Caki2 (cell line): ENCODE measurements around the gene SART3. TPM values are rescaled to one million over a fixed set of nuclear protein-coding genes. Genes with fewer than 3 reads are reported as not detected.
"Not testable (repeated sequence)": the region's sequence is repeated elsewhere in the genome, so short reads cannot be mapped to it uniquely, and the experiment has no call there.

Experiments
- DNase-seq: peaks from one replicate; pipeline ENCODE4 v3.0.0-alpha.2; 2015; ENCODE audit warnings: low read depth
- in situ Hi-C: cut with HindIII; loops from 2 replicates; pipeline ENCODE4 v1.10.0; 2016; ENCODE audit warnings: low sequenced_read_pairs, low pct_unique_long_range_greater_than_20kb, mixed read lengths
- total RNA-seq: library from RNA; depleted of rRNA; stranded (reverse); fragments of >200 nt; shearing (Covaris generic); gene quantifications from 2 replicates; pipeline ENCODE4 v1.2.3, GENCODE V29; 2014; ENCODE audit warnings: low replicate concordance

The SART3 gene
- total RNA-seq, 1 experiment from 2014 or later = 26.7 TPM

DNA sequence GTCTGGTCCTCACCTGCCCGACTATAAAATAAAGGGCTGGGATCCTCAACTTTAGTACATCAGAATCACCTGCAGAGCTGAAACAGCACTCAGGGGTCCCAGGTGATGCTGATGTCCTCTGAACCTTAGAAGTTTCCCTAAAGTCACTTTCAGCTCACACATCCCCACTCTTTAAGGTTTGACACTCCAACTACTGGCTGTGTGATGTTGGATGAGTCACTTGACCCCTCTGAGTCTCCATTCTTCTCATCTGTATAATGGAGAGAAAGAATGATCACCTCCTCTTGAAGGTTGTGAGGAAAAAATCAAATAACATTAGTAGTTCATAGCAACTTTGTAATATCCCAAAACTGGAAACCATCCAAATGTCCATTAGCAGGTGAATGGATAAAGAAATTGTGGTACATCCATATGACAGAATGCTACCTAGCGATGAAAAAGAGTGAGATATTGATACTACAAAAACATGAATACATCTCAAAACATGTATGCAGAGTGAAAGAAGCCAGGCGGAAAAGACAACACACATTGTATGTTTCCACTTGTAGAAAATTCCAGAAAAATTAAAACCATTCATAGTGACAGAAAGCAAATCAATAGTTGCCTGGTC lies 23.6 kb upstream of the SART3 start:
- in situ Hi-C loops = no loop called here
- DNase-seq = no peak

GRCh38 chr12:108583991-108584390 lies 23.0 kb upstream of the SART3 start:
- in situ Hi-C loops = no loop called here

DNA sequence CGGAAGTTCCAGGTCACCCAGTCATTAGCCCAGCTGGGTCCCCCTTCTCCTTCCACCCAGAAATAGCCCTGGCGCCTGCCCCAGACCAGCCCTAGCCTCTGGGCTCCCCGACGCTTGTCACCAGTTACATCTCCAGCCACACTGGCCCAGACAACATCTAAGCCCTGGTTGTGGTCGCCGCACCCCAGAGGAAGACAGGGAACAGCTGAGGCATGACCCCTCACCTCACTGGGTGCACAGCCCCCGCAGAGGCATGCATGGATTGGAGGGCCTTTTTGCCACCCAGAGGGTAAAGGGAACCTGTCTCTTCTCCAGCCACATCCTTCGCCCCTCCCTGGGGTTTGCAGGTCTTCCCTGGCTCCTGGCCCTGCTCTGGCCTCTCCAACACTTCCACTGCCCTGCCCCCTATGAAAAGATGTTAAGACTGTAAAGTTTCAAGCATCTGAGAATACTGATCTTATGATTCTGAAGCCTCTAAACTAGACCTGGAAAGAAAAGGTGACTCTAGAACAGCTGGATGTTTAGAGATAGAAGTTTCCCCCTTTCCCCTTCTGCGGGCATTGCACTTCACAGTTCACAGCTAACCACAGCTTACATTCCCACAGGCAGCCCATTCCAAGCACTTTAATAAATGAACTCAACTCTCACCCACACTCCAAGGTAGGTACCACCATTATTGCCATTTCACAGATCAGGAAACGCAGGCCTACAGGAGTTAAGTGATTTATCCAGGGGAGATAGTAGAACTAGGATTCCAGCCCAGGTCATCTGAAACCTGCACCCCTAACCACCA lies 22.2 kb upstream of the SART3 start:
- no peak for DNase-seq
- in situ Hi-C loops = no loop called here

More at GRCh38 chr12:108583991-108584390, 23.0 kb upstream of the SART3 start:
- no peak for DNase-seq

DNA sequence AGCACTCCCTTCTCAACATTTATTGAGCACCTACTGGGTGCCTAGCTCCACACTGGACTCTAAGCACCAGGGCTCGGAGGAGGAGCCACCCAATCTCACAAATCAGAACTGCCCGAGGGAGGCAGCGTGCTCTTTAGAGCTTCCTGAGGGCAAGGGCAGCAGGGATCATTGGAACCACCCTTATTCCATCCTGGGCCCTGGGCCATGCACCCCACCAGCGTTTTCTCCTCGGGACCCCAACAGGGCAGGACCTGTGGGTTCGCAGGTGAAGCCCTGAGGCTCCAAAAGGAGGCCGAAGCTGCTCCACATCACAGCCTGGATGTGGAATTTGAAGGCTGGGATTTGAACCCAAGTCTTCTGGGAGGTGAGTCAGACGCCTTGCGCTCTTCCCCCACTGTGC lies 21.5 kb upstream of the SART3 start:
- in situ Hi-C loops = no loop called here
- no peak for DNase-seq

DNA sequence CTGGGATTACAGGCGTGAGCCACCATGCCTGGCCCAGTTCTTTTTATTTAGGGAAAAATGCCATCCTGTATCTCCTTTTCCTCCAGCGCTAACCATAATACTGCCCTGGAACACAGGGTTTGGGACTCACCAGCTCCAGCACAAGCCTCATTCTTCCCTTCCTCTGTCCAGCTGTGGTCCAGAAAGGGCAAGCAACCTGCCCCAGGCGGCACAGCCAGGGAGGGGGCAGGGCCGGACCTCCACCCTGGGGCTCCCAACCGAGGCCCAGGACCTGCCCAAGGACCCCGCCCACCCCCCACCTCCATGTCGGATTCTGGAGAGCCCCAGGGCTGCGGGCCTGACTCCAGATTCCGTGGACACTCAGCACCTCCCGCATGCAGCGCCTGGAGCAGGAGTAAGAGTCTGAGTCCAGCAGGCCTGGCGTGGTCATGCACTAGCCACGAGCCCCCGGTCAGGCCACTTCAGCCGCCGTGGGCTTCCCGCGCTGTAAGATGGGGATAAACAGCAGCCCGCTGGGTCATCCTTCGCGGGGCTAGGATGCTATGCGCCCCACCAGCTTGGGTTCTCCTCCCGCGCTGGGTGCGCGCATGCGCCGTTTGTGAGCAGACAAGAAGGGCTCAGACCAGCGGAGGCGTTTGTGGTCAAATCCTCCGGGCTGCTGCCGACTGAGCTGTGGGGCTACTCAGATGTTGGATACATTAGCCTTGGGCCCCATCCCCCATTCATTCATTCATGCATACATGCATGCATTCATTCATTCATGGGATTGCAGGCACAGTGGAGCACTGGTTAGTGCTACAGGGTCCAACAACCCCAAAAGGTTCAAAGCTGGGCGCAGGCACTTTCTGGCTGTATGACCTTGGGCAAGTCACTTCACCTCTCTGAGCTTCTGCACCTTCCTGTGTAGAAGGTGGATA lies 20.6 kb upstream of the SART3 start:
- in situ Hi-C loops = no loop called here
- DNase-seq = no peak

DNA sequence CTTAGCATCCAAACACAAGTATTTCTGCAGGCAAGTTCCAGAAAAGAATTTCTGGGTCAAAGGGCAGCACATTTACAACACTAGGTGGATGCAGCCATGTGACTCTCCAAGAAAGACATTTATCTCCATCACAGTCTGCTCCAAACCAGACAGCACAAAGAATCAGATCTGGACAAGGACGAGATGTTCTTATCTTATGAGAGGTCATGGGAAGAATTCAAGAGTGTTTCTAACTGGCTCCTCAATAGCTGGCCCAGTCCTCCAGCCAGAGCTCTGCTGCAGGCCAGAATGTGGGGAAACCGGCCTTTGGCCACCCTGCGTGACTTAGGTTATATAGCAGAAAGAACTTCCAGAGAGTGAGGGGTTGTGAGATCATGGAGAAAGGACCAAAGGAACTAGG lies 19.6 kb upstream of the SART3 start:
- no peak for DNase-seq
- in situ Hi-C loops = no loop called here

GRCh38 chr12:108578813-108579212 lies 17.8 kb upstream of the SART3 start:
- no peak for DNase-seq
- in situ Hi-C loops = no loop called here

GRCh38 chr12:108578264-108578663 lies 17.3 kb upstream of the SART3 start:
- no peak for DNase-seq
- in situ Hi-C loops = no loop called here

DNA sequence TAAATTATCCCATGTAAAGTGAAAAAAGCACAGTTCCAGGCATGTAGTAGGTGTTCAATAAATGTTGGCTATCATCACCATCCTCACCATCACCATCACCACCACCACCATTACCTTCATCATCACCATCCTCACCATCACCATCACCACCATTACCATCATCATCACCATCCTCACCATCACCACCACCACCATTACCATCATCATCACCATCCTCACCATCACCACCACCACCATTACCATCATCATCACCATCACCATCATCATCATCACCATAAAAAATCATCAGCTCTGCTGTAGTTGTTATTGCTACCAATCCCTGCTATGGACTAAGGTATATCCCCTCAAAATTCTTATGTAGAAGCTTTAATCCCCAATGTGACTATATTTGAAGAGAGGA lies 16.5 kb upstream of the SART3 start:
- in situ Hi-C loops = no loop called here
- no peak for DNase-seq

GRCh38 chr12:108576660-108577234 lies 15.8 kb upstream of the SART3 start:
- DNase-seq = no peak
- in situ Hi-C loops = no loop called here

DNA sequence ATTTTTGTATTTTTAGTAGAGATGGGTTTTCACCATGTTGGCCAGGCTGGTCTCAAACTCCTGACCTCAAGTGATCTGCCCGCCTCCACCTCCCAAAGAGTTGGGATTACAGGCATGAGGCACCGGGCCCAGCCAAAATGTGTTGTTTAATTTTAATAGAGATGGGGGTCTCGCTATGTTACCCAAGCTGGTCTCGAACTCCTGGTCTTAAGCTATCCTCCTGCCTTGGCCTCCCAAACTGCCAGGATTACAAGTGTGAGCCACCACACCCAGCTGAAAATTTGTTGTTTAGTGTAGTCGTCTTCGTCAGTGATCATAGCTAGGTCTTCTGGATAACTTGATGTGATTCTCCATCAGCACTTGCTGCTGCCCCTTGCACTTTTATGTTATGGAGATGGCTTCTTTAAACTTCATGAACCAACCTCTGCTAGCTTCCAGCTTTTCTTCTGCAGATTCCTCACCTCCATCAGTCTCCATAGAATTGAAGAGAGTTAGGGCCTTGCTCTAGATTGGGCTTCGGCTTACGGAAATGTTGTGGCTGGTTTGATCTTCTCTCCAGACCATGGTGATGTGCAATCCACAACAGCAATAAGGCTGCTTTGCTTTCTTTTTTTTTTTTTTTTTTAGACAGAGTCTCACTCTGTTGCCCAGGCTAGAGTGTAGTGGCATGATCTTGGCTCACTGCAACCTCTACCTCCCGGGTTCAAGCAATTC lies 14.4 kb upstream of the SART3 start:
- DNase-seq = no peak
- in situ Hi-C loops = no loop called here

DNA sequence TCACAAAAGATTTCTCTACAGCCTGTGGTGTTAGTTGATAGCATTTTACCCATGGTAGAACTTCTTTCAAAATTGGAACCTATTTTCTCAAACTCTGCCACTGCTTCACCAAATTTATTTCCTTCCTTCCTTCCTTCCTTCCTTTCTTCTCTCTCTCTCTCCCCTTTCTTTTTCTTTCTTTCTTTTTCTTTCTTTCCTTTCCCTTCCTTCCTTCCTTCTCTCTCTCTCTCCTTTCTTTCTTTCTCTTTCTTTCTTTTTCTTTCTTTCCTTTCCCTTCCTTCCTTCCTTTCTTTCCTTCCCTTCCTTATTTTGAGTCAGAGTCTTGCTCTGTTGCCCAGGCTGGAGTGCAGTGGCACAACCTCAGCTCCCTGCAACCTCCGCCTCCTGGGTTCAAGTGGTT lies 13.3 kb upstream of the SART3 start:
- in situ Hi-C loops, DNase-seq: not testable (repeated sequence)

DNA sequence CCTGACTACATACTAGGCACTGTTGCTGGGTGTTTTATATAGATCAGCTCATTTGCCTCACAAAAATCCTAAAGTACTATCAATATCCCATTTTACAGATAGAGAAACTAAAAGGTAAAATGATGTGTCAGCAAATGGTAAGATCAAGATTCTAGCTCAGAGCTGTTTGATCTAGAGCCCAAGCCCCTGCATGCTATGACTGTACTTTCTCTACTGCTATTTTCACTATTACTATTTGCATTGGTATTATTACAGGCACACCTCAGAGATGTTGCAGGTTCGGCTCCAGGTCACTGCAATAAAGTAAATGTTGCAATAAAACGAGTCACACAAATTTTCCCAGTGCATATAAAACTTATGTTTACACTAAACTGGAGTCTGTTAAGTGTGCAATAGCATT lies 12.3 kb upstream of the SART3 start:
- in situ Hi-C loops = no loop called here
- DNase-seq = no peak

DNA sequence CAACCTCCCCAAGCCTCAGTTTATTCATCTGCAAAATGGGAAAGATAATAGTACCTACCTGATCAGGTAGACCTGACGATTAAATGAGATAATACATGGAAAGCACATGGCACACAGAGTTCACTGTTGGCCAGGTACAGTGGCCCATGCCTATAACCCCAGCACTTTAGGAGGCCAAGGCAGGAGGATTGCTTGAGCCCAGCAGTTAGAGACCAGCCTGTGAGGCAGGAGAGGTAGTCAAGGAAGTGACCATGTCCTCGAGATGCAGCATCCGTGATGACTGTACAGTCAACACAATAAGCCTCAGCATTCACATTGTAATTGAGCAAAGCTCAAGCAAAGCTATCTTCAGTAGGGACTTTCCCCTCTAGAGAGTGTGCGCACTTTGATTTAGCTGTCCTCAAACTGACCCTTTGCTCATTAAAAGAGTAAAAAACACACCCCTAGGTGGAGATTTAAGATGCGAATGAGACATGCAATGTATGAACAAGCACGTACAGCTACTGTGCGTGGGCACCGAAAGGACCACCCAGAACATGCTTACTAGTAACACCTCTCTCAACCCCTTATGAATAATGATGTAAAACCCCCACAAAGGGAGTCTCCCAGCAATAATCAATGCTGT lies 11.3 kb upstream of the SART3 start:
- DNase-seq = peak; percentile 8
- in situ Hi-C loops = no loop called here

DNA sequence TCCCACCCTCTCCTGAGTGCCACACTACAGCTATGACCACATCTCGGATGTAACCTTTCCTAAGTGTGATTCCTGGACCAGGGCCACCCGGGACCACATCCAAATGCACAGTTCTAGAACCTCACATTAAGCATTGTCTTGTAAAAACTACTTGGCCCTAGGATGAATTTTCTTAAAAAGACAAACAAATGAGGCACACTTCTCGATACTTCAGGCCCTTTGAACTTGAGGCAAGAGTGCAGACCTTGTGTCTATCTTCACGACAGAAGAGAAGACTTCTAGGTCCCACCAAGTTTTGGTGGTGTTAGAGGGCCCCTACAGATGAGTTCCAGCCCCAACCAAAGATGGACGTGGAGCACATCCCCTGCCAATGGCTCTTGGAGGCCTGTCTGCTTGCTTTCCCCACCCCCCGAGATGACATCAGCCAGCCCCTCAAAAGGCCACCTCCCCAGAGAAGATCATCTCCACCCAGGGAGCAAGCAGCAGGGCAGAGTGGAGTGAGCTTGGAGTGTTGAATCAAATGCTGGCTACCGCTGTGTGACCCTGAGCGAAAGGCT lies 10.7 kb upstream of the SART3 start:
- in situ Hi-C loops = no loop called here
- no peak for DNase-seq

DNA sequence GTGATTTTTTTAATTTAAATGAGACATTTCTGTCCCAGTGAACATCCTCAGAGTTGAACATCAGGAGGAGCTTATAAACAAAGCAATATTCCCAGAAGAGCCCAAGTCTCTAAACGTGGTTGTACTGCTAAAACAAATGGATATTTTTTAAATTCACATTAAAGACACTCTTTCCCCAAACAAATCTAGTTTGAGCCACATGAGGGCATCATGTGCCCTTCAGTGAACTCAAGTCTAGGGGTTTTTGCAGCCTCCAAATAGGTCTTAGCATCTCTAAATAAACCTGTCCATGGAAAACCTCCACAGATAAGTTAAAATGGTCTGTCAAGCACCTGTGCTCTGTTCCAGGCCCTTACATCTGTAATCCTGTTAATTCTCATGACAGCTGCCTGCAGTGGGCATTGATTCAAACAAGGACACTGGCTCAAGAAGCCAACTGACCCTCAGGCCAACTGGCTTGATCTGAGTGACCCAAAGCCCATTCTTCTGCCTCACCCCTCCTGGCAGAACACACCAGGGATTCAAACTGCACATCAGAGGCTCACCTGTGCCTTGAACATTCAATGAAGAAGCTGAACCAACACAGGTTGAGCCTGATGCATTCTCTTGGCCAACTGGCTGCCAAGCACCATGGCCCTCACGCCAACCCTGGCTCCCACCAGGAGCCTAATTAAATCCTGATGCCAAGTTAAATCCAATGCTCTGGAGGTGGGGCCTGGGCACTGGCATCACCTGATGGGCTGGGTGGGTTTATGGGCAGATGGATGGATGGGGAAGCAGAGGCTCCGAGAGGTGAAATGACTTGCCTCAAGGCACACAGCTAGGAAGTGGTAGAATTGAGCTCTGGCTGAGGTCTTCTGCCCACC lies 10.0 kb upstream of the SART3 start:
- in situ Hi-C loops = no loop called here

More for the DNA sequence above, 10.0 kb upstream of the SART3 start:
- DNase-seq = no peak
